Mammary epithelial cell (primary cell): ENCODE data around the gene PARP6.
A peak's percentile ranks its signal among the peaks of the same experiment; 100 is the strongest.

Experiments
- EZH2 ChIP-seq: IDR thresholded peaks from 2 replicates; pipeline ENCODE4 v1.6.1; 2012; ENCODE audit warnings: low read length, inconsistent platforms, borderline replicate concordance
- TF ChIP-seq, protein P1 (sequence below), 2 donors: IDR thresholded peaks in 1 of 2; conservative IDR thresholded peaks in 1 of 2; 2 replicates each; pipeline ENCODE4 v1.5.1; 2011 to 2012; ENCODE audit warnings: inconsistent platforms in 2 of 2, low read length in 2 of 2, mild to moderate bottlenecking in 2 of 2, control low read depth in 1 of 2, low read depth in 1 of 2; ENCODE audit not compliant: insufficient read depth in 1 of 2; ENCODE audit errors: extremely low read depth in 1 of 2

DNA sequence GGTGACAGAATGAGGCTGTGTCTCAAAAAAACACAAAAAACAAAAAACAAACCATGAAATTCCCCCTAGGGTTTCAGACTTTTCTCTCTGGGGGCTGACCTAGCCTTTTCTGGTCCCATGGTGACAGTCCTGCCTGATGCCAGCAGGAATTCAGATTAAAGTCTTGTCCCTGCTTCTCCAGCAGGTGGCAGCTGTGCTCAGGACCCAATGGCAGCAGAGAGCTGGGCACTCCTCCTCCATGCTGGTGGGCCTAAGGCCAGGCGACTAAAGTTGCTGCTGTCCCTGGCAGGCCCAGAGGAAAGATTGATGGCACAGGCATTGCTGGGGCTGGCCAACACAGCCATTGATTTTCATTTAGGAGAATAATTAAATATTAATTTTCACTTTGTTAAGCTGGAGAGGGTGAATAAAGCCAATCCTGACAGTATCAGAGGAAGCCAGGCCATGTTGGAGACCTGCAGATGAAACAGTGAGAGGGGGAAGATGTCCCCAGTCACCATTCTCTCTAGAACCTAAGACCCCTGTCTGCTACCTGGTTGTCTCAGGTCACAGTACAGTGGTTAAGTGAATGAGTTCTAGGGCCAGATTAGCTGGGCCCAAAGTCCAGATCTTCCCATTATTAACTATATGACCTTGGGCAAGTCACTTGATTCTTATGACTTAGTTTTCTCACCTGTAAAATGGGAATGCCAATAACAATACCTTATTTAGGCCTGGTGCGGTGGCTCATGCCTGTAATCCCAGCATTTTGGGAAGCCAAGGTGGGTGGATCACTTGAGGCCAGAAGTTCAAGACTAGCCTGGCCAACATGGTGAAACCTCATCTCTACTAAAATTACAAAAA lies 40.5 kb upstream of the PARP6 start:
- TF ChIP-seq EZH2, result no peak
- TF ChIP-seq, protein P1, sequence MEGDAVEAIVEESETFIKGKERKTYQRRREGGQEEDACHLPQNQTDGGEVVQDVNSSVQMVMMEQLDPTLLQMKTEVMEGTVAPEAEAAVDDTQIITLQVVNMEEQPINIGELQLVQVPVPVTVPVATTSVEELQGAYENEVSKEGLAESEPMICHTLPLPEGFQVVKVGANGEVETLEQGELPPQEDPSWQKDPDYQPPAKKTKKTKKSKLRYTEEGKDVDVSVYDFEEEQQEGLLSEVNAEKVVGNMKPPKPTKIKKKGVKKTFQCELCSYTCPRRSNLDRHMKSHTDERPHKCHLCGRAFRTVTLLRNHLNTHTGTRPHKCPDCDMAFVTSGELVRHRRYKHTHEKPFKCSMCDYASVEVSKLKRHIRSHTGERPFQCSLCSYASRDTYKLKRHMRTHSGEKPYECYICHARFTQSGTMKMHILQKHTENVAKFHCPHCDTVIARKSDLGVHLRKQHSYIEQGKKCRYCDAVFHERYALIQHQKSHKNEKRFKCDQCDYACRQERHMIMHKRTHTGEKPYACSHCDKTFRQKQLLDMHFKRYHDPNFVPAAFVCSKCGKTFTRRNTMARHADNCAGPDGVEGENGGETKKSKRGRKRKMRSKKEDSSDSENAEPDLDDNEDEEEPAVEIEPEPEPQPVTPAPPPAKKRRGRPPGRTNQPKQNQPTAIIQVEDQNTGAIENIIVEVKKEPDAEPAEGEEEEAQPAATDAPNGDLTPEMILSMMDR (conservative IDR thresholded peaks at IDR 0.05 in 1 of 2, IDR thresholded peaks at IDR 0.05 in 1 of 2; ENCODE audit: extremely low read depth in 1 of 2, insufficient read depth in 1 of 2, low read depth in 1 of 2, low read length in 2 of 2), result peak; percentile 72 to 85
